ENCODE results near the gene ARHGAP24.

DNA sequence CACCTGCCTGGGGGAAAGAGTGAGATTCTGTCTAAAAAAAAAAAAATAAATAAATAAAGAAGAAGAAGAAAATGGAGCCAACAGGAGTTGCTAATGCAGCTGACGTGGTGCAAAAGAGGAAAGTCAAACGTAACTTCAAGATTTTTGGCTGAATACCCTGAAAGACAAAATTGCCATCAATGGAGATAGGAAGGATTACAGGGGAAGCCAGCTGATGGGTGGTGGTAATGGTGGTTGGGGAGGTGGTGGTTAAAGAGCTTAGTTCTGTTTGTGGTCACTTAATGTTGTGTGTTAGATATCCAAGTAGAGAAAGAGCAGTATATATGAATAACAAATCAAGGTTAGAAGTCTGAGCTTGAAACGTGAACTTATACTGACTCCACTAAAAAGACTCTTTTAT, 225.4 kb downstream of the ARHGAP24 start:
- TF ChIP-seq, protein P1, sequence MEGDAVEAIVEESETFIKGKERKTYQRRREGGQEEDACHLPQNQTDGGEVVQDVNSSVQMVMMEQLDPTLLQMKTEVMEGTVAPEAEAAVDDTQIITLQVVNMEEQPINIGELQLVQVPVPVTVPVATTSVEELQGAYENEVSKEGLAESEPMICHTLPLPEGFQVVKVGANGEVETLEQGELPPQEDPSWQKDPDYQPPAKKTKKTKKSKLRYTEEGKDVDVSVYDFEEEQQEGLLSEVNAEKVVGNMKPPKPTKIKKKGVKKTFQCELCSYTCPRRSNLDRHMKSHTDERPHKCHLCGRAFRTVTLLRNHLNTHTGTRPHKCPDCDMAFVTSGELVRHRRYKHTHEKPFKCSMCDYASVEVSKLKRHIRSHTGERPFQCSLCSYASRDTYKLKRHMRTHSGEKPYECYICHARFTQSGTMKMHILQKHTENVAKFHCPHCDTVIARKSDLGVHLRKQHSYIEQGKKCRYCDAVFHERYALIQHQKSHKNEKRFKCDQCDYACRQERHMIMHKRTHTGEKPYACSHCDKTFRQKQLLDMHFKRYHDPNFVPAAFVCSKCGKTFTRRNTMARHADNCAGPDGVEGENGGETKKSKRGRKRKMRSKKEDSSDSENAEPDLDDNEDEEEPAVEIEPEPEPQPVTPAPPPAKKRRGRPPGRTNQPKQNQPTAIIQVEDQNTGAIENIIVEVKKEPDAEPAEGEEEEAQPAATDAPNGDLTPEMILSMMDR (conservative IDR thresholded peaks at IDR 0.05 in 1 of 2, IDR thresholded peaks at IDR 0.05 in 1 of 2; ENCODE audit: extremely low read depth in 1 of 2, insufficient read depth in 1 of 2, low read depth in 1 of 2, low read length in 2 of 2), result no peak
- no peak for TF ChIP-seq EZH2 (IDR thresholded peaks at IDR 0.05; ENCODE audit: borderline replicate concordance, low read length)

All from mammary epithelial cell (primary cell).